K562 (cell line): ENCODE data around the gene DYNC1H1. TPM values are rescaled to one million over a fixed set of nuclear protein-coding genes. Genes with fewer than 3 reads are reported as not detected.

ENCODE experiments used
- CBFA2T2 ChIP-seq: fragments of 450-650 bp; conservative IDR thresholded peaks from 2 replicates; pipeline ENCODE4 v1.6.1; 2017; ENCODE audit warnings: mild to moderate bottlenecking
- ELF1 ChIP-seq: fragments of 200-800 bp; sonication (Bioruptor generic); IDR thresholded peaks from 2 replicates; pipeline ENCODE4 v1.6.1; 2016; ENCODE audit warnings: missing genetic modification characterization, missing compliant biosample characterization
- KDM5B ChIP-seq: fragments of 200-600 bp; sonication (generic); IDR thresholded peaks from 2 replicates; pipeline ENCODE4 v1.6.1; 2012; ENCODE audit warnings: low read depth, mild to moderate bottlenecking, moderate library complexity, low read length, control low read depth, inconsistent platforms; ENCODE audit not compliant: insufficient replicate concordance
- NRF1 ChIP-seq, 2 experiments: fragments of 450-650 bp; IDR thresholded peaks in 1 of 2; conservative IDR thresholded peaks in 1 of 2; 2 replicates each; pipeline ENCODE4 v1.6.1; 2014; ENCODE audit warnings: mild to moderate bottlenecking in 2 of 2
- RBM34 ChIP-seq: fragments of 200-400 bp; formaldehyde crosslinking; IDR thresholded peaks from 2 replicates; pipeline ENCODE4 v1.6.1; 2018; ENCODE audit warnings: low read length, borderline replicate concordance; ENCODE audit not compliant: insufficient read depth
- SRSF1 ChIP-seq: fragments of 200-400 bp; formaldehyde crosslinking; IDR thresholded peaks from 2 replicates; pipeline ENCODE4 v1.6.1; 2017; ENCODE audit warnings: mild to moderate bottlenecking, low read depth, low read length, moderate library complexity
- TEAD1 ChIP-seq, 2 experiments: fragments of 450-650 bp in 1 of 2; sonication (generic) in 1 of 2; formaldehyde crosslinking; IDR thresholded peaks; 2 replicates each; pipeline versions ENCODE4 v1.4.0 to v1.8.0; 2020 to 2022; ENCODE audit warnings: mild to moderate bottlenecking in 2 of 2, missing genetic modification reagents in 1 of 2
- polyA plus RNA-seq, 8 experiments: library from polyadenylated mRNA; depleted of rRNA in 4 of 8; stranded (reverse) in 5 of 8; unstranded in 3 of 8; fragments of >200 nt; fragmentation: Nextera tagmentation in 2 of 8; fragmentation: Illumina TruSeq in 1 of 8; extraction: Ambion mirVana in 2 of 8; extraction: Trizol in 1 of 8; gene quantifications; 2 replicates each; pipeline versions ENCODE4 v1.2.1 to v1.2.3, GENCODE V29; 2011 to 2014; ENCODE audit warnings: inconsistent platforms in 1 of 8, missing spikeins in 1 of 8
- total RNA-seq, 7 experiments: library from RNA; depleted of rRNA in 6 of 7; stranded (reverse); fragments of >200 nt in 6 of 7; fragmentation: Illumina TruSeq in 2 of 7; extraction: Trizol in 2 of 7; gene quantifications; 2 replicates each; pipeline versions ENCODE4 v1.2.1 to v1.2.3, GENCODE V29; 2011 to 2021; ENCODE audit warnings: low replicate concordance in 1 of 7
- TF ChIP-seq, protein P1 (sequence below), 2 experiments: IDR thresholded peaks; 2 replicates each; pipeline ENCODE4 v1.6.1; 2011; ENCODE audit warnings: borderline replicate concordance in 1 of 2, control low read depth in 1 of 2, low read depth in 1 of 2, low read length in 1 of 2, mild to moderate bottlenecking in 1 of 2, mixed read lengths in 1 of 2, moderate library complexity in 1 of 2; ENCODE audit not compliant: insufficient read depth in 1 of 2, insufficient read length in 1 of 2, poor library complexity in 1 of 2, severe bottlenecking in 1 of 2; ENCODE audit errors: extremely low read depth in 1 of 2
- TF ChIP-seq, protein P2 (sequence below): sonication (generic); formaldehyde crosslinking; IDR thresholded peaks from 2 replicates; pipeline ENCODE4 v1.5.0; 2020; ENCODE audit warnings: missing genetic modification reagents
- TF ChIP-seq, protein P3 (sequence below): fragments of 250-450 bp; sonication (Bioruptor Pico); IDR thresholded peaks from 2 replicates; pipeline ENCODE4 v1.5.1; 2021; ENCODE audit warnings: mild to moderate bottlenecking
- TF ChIP-seq, protein P4 (sequence below): fragments of 450-650 bp; IDR thresholded peaks from 2 replicates; pipeline ENCODE4 v1.6.1; 2016
- TF ChIP-seq, protein P5 (sequence below): fragments of 250-450 bp; sonication (Bioruptor Pico); IDR thresholded peaks from 2 replicates; pipeline ENCODE4 v1.4.0; 2020
- TF ChIP-seq, protein P6 (sequence below): fragments of 250-450 bp; sonication (Bioruptor Pico); IDR thresholded peaks from 2 replicates; pipeline ENCODE4 v1.5.0; 2021; ENCODE audit warnings: mild to moderate bottlenecking, borderline replicate concordance
- TF ChIP-seq, protein P7 (sequence below): sonication (generic); formaldehyde crosslinking; IDR thresholded peaks from 2 replicates; pipeline ENCODE4 v1.8.0; 2022; ENCODE audit warnings: missing genetic modification reagents, mild to moderate bottlenecking, moderate library complexity, borderline replicate concordance
- TF ChIP-seq, protein P8 (sequence below): fragments of 250-450 bp; sonication (Bioruptor Pico); IDR thresholded peaks from 2 replicates; pipeline ENCODE4 v1.8.0; 2021; ENCODE audit warnings: moderate library complexity, mild to moderate bottlenecking, inconsistent platforms

DYNC1H1 gene
- total and polyA plus RNA-seq, 9 of the 15 experiments (the other 6 are each of a cell fraction or from before 2014, with no cell fraction given): 31.9 to 335 (median 115) TPM

DNA sequence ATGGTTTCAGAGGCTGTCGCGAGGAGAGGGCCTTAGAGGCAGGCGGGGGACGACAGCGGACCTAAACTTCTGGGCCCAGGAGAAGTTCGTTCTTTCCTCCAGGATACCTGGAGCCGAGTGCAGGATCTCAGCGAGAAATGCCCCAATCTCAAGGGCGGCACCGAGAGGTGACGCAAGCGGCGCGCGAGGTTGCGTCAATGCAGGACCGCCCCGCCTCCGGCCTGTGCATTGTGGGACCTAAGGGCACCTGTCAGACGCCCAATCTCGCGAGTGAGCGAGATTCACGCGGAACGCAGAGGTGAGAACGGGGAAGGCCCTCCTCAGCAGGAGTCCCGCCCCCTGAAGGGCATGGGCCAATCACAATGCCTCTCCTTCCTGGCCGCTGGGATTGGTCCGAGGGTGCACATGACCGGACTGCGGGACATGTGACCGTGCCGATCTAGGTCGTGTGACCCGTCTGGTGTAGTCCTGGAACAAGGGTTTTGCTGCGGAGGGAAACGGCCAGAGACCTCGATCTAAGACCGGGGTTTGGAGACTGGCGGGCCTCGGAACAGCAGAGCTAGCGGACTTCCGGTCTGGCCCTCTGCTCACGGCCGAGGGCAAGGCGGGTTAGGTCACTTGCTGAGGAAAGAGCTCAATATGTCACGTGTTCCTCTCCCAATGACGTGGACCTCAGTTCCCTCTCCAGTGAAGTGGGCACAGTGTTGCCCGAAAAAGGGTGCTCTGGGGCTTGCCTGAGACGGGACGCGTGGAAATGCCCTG, 16.3 kb upstream of the DYNC1H1 start (continued):
- TF ChIP-seq, protein P1, sequence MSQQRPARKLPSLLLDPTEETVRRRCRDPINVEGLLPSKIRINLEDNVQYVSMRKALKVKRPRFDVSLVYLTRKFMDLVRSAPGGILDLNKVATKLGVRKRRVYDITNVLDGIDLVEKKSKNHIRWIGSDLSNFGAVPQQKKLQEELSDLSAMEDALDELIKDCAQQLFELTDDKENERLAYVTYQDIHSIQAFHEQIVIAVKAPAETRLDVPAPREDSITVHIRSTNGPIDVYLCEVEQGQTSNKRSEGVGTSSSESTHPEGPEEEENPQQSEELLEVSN (IDR thresholded peaks at IDR 0.05; ENCODE audit: borderline replicate concordance in 1 of 2, extremely low read depth in 1 of 2, insufficient read depth in 1 of 2, insufficient read length in 1 of 2, low read depth in 1 of 2, low read length in 1 of 2, poor library complexity in 1 of 2, severe bottlenecking in 1 of 2): peak; percentile 62 to 70
- TF ChIP-seq RBM34: no peak
- TF ChIP-seq SRSF1: no peak
- TF ChIP-seq, protein P2, sequence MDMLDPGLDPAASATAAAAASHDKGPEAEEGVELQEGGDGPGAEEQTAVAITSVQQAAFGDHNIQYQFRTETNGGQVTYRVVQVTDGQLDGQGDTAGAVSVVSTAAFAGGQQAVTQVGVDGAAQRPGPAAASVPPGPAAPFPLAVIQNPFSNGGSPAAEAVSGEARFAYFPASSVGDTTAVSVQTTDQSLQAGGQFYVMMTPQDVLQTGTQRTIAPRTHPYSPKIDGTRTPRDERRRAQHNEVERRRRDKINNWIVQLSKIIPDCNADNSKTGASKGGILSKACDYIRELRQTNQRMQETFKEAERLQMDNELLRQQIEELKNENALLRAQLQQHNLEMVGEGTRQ: peak; percentile 98
- TF ChIP-seq, protein P3, sequence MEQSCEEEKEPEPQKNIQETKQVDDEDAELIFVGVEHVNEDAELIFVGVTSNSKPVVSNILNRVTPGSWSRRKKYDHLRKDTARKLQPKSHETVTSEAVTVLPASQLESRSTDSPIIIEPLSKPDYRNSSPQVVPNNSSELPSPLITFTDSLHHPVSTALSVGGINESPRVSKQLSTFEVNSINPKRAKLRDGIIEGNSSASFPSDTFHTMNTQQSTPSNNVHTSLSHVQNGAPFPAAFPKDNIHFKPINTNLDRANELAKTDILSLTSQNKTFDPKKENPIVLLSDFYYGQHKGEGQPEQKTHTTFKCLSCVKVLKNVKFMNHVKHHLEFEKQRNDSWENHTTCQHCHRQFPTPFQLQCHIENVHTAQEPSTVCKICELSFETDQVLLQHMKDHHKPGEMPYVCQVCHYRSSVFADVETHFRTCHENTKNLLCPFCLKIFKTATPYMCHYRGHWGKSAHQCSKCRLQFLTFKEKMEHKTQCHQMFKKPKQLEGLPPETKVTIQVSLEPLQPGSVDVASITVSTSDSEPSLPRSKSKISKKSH (CRISPR knock-in tag): no peak
- TF ChIP-seq, protein P4, sequence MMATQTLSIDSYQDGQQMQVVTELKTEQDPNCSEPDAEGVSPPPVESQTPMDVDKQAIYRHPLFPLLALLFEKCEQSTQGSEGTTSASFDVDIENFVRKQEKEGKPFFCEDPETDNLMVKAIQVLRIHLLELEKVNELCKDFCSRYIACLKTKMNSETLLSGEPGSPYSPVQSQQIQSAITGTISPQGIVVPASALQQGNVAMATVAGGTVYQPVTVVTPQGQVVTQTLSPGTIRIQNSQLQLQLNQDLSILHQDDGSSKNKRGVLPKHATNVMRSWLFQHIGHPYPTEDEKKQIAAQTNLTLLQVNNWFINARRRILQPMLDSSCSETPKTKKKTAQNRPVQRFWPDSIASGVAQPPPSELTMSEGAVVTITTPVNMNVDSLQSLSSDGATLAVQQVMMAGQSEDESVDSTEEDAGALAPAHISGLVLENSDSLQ: peak; percentile 89
- TF ChIP-seq, protein P5, sequence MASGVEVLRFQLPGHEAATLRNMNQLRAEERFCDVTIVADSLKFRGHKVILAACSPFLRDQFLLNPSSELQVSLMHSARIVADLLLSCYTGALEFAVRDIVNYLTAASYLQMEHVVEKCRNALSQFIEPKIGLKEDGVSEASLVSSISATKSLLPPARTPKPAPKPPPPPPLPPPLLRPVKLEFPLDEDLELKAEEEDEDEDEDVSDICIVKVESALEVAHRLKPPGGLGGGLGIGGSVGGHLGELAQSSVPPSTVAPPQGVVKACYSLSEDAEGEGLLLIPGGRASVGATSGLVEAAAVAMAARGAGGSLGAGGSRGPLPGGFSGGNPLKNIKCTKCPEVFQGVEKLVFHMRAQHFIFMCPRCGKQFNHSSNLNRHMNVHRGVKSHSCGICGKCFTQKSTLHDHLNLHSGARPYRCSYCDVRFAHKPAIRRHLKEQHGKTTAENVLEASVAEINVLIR (CRISPR knock-in tag): peak; percentile 97
- TF ChIP-seq KDM5B: peak; percentile 58
- peak; percentile 43; the same call in 1 of the 2 replicates for TF ChIP-seq ELF1
- TF ChIP-seq, protein P6, sequence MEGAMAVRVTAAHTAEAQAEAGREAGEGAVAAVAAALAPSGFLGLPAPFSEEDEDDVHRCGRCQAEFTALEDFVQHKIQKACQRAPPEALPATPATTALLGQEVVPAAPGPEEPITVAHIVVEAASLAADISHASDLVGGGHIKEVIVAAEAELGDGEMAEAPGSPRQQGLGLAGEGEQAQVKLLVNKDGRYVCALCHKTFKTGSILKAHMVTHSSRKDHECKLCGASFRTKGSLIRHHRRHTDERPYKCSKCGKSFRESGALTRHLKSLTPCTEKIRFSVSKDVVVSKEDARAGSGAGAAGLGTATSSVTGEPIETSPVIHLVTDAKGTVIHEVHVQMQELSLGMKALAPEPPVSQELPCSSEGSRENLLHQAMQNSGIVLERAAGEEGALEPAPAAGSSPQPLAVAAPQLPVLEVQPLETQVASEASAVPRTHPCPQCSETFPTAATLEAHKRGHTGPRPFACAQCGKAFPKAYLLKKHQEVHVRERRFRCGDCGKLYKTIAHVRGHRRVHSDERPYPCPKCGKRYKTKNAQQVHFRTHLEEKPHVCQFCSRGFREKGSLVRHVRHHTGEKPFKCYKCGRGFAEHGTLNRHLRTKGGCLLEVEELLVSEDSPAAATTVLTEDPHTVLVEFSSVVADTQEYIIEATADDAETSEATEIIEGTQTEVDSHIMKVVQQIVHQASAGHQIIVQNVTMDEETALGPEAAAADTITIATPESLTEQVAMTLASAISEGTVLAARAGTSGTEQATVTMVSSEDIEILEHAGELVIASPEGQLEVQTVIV (CRISPR knock-in tag): no peak
- peak; percentile 96 for TF ChIP-seq CBFA2T2
- TF ChIP-seq, protein P7, sequence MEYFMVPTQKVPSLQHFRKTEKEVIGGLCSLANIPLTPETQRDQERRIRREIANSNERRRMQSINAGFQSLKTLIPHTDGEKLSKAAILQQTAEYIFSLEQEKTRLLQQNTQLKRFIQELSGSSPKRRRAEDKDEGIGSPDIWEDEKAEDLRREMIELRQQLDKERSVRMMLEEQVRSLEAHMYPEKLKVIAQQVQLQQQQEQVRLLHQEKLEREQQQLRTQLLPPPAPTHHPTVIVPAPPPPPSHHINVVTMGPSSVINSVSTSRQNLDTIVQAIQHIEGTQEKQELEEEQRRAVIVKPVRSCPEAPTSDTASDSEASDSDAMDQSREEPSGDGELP: peak; percentile 83
- peak; percentile 78 to 83 for TF ChIP-seq NRF1 (conservative IDR thresholded peaks at IDR 0.05 in 1 of 2, IDR thresholded peaks at IDR 0.05 in 1 of 2)
- TF ChIP-seq TEAD1 (CRISPR knock-in tag; IDR thresholded peaks at IDR 0.05): peak in 1 of 2 experiments; percentile 84; a peak in 2 of 4 replicates
- TF ChIP-seq, protein P8, sequence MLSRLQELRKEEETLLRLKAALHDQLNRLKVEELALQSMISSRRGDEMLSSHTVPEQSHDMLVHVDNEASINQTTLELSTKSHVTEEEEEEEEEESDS: no peak
